Melanocyte of skin (primary cell): ENCODE data around the gene ESYT2. TPM values are rescaled to one million over a fixed set of nuclear protein-coding genes. Genes with fewer than 3 reads are reported as not detected.

Source experiments
- total RNA-seq, 2 donors: library from RNA; depleted of rRNA; stranded (reverse); fragments of >200 nt; gene quantifications; 2 replicates each; pipeline ENCODE4 v1.2.3, GENCODE V29; 2012

Gene ESYT2
- total RNA-seq, result 10 to 100 TPM; 58.2 to 61.6 TPM

GRCh38 chr7:158829342-158830210, at the start of gene ESYT2:
Gene ESYT2 (minus strand): TSS chr7:158829509. CDS start chr7:158829418, 91 bp downstream.

GRCh38 chr7:158704524-158705233, 124.6 kb downstream of the ESYT2 start, which contains the start of gene NCAPG2:
Gene NCAPG2 (minus strand): TSS chr7:158704804. CDS start chr7:158701899, 2,905 bp downstream.

Other genes starting within 250 kb of the ESYT2 start
- not detected for gene PTPRN2, start 241.7 kb downstream of the ESYT2 start, total RNA-seq
- 10 to 100 TPM; 16.5 to 36.0 TPM for gene NCAPG2, start 124.7 kb downstream of the ESYT2 start, total RNA-seq
- gene DYNC2I1, start 27.0 kb upstream of the ESYT2 start, total RNA-seq, result 1 to 10 TPM; 3.0 to 3.1 TPM